Activated B cell treated with CpG ODN at 0.5 μM for 24 hours (primary cell): Measurements from ENCODE around the gene ZCCHC8. TPM values are rescaled to one million over a fixed set of nuclear protein-coding genes. Genes with fewer than 3 reads are reported as not detected.
"Not testable (repeated sequence)": the region's sequence is repeated elsewhere in the genome, so short reads cannot be mapped to it uniquely, and the experiment has no call there.

Experiments
- ATAC-seq: fragments of 200-7000 bp; cut with Tn5 transposase; one replicate; pipeline ENCODE4 v1.10.0; 2021; ENCODE audit warnings: low read depth, mild to moderate bottlenecking, moderate library complexity
- CTCF ChIA-PET: fragments of 350-600 bp; sonication (Branson Sonifier 250); formaldehyde crosslinking; loops from one replicate; lab custom pipeline; 2021; ENCODE audit warnings: antibody characterized with exemption; lab: Charles Lee
- POLR2A ChIA-PET: fragments of 350-600 bp; sonication (Branson Sonifier 250); formaldehyde crosslinking; loops from one replicate; lab custom pipeline; 2021; ENCODE audit warnings: antibody characterized with exemption; lab: Charles Lee
- DNase-seq: peaks from one replicate; pipeline ENCODE4 v3.0.0; 2022
- H3K27ac Mint-ChIP-seq: one replicate; pipeline ENCODE4 v1.8.0; 2020; ENCODE audit warnings: mixed read lengths
- H3K27me3 Mint-ChIP-seq: one replicate; pipeline ENCODE4 v1.8.0; 2021; ENCODE audit warnings: mixed read lengths
- H3K36me3 Mint-ChIP-seq: one replicate; pipeline ENCODE4 v1.8.0; 2021; ENCODE audit warnings: low read depth, mixed read lengths
- H3K4me1 Mint-ChIP-seq: one replicate; pipeline ENCODE4 v1.8.0; 2021; ENCODE audit warnings: mixed read lengths
- H3K4me3 Mint-ChIP-seq: one replicate; pipeline ENCODE4 v1.8.0; 2020; ENCODE audit warnings: mild to moderate bottlenecking, mixed read lengths
- H3K9me3 Mint-ChIP-seq: one replicate; pipeline ENCODE4 v1.8.0; 2020; ENCODE audit warnings: mixed read lengths
- intact Hi-C: fragments of 100-400 bp; cut with micrococcal nuclease; formaldehyde crosslinking; loops from one replicate; pipeline ENCODE4 v1.15.1; 2024
- total RNA-seq: library from RNA; stranded (reverse); gene quantifications from 2 replicates; pipeline ENCODE4 v1.2.3, GENCODE V29; 2022
- TF ChIP-seq, protein P1 (sequence below): fragments of 200-600 bp; IDR thresholded peaks from one replicate; pipeline ENCODE4 v1.8.0; 2022; ENCODE audit warnings: antibody characterized with exemption, mild to moderate bottlenecking

Gene ZCCHC8
- total RNA-seq, 1 donor from 2014 or later, result 48.0 TPM

DNA sequence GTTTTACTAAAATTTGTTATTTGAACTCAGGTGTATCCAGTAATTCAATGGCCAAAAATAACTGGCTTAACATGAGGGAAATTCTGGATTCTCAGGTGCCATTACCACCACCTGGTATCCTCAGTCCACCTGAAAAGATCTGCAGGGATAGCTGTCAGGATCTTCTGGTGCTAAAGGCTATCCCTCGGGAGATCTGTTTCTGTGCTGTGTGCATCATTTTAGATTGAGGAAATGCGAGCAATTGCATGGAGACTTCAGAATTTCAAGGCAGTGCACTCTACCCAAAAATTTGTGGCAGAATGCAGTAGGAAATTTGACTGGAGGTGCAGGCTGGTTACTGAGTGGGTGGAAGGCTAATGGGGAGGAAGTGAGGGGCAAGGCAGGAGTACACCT, 26.4 kb downstream of the ZCCHC8 start:
- Mint-ChIP-seq H3K9me3 (no peaks in the 10 kb centered on the region), H3K27ac (peak overlapping the region; percentile 30), H3K4me3 (no peak overlapping the region), H3K36me3 (peaks cover 62% of the 10 kb centered on the region), H3K4me1 (peaks cover 13% of the 10 kb centered on the region), H3K27me3 (no peaks in the 10 kb centered on the region)
- POLR2A ChIA-PET, result interaction anchor here (1.8 kb wide), 1 partner anchor 75 kb away, joined by 5 read pairs; no protein-coding TSS in a partner anchor
- CTCF ChIA-PET, result interaction anchor here (8.7 kb wide), 1 partner anchor 74 kb away, joined by 272 read pairs; no protein-coding TSS in a partner anchor
- no peak for DNase-seq
- no peak for ATAC-seq
- TF ChIP-seq, protein P1, sequence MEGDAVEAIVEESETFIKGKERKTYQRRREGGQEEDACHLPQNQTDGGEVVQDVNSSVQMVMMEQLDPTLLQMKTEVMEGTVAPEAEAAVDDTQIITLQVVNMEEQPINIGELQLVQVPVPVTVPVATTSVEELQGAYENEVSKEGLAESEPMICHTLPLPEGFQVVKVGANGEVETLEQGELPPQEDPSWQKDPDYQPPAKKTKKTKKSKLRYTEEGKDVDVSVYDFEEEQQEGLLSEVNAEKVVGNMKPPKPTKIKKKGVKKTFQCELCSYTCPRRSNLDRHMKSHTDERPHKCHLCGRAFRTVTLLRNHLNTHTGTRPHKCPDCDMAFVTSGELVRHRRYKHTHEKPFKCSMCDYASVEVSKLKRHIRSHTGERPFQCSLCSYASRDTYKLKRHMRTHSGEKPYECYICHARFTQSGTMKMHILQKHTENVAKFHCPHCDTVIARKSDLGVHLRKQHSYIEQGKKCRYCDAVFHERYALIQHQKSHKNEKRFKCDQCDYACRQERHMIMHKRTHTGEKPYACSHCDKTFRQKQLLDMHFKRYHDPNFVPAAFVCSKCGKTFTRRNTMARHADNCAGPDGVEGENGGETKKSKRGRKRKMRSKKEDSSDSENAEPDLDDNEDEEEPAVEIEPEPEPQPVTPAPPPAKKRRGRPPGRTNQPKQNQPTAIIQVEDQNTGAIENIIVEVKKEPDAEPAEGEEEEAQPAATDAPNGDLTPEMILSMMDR, result no peak
- intact Hi-C loops, result no loop called here

DNA sequence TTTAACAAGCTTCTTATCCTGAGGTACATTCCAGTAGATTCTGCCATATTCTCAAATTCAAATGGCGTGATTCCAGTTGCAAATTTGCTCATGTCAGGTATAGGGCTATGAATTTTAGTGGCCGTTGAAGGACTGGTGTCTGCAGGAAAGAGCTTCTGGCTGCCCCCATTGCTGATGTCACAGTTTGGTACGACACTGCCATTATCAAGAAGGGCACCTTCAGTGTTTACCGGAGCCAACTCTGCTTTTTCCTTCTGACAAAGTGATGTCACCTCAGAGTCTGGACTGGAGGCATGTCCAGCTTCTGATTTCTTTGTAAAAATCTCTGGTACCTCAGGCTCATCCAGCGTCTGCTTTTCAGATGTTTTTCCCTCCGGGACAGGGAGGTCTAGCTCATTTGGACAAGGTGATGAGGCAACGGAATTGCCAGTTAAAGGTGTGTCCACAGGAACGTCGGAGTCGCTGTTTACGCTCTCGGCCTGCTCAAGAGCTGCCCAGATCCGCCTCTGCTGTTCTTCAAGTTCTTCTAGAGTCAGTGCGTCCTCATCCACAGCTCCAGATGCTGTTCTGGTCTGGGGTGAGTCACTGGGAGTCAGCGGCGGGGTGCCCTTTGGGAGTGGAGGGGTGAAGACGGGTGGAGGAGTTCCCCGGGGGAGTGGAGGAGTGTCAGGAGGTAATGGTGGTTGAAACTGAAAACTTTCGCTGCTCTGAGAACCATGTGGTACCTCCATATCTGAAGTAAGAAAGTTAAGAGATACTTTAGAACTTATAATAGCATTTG, 27.0 kb downstream of the ZCCHC8 start:
- intact Hi-C loops, result no loop called here
- no peak overlapping the region for H3K27ac Mint-ChIP-seq
- CTCF ChIA-PET, result interaction anchor here (8.7 kb wide), 1 partner anchor 74 kb away, joined by 272 read pairs; no protein-coding TSS in a partner anchor
- peaks cover 56% of the 10 kb centered on the region for H3K36me3 Mint-ChIP-seq
- TF ChIP-seq, protein P1, result no peak
- H3K27me3 Mint-ChIP-seq, result no peaks in the 10 kb centered on the region
- no peaks in the 10 kb centered on the region for H3K9me3 Mint-ChIP-seq
- ATAC-seq (peak; percentile 31), DNase-seq (no peak)
- no peak overlapping the region for H3K4me3 Mint-ChIP-seq
- POLR2A ChIA-PET, result interaction anchor here (0.6 to 1.8 kb wide), 2 partner anchors 74 to 103 kb away, joined by 5 to 7 read pairs; no protein-coding TSS in a partner anchor
- peaks cover 13% of the 10 kb centered on the region for H3K4me1 Mint-ChIP-seq

DNA sequence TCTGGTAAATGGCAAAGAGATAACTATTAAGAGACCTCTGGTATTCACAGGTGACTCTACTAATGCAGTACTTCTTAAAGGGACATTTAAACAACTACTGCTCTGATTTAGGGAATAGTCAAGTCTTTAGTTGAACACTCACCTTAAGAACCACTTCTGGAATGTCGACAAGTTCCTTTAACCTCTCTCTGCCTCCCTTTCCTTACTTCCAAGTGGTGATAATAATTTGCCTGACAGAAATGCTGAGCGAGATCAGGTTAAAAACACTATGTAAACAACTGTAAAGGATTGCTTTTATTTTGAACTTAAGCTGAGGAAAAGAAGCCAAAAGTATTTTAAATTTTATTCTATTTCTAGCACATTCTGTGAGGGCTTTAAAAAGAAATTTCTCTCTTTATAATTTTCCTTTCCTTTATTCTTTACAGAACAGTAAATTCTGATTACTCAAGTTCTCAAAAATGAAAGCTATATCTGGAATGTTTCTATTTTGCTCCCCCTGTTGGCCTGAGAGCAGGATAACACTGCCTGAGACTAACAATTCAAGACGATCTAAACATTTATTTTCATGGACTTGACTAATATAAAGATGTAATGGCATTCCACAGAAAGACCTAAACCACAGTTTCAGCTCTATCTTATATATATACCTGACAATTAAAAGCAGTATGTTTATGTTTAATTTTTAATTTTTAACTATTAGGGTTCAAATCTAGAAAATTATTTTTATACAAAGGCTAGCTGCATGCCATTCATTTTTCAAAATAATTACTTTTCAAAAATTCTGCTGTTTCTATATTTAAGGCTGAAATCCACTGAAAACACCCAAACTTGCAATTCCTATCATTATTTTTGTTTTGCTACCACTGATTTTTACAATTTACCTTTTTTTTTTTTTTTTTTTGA, 29.2 kb downstream of the ZCCHC8 start:
- intact Hi-C loops, result loop anchor here (1.0 kb wide), 3 partner anchors 48 to 135 kb away; no protein-coding TSS in a partner anchor
- H3K36me3 Mint-ChIP-seq, result peaks cover 36% of the 10 kb centered on the region
- TF ChIP-seq, protein P1, result peak; percentile 59
- CTCF ChIA-PET, result interaction anchor here (0.8 to 8.7 kb wide), 21 partner anchors 8 to 175 kb away, joined by 3 to 272 read pairs (median 3); partner anchors contain the start of gene CLIP1
- no peak overlapping the region for H3K4me3 Mint-ChIP-seq
- ATAC-seq (peak; percentile 70), DNase-seq (no peak)
- POLR2A ChIA-PET, result interaction anchor here (0.6 to 2.5 kb wide), 6 partner anchors 29 to 72 kb away, joined by 3 to 29 read pairs (median 4); partner anchors contain the start of genes CLIP1 and ZCCHC8
- no peaks in the 10 kb centered on the region for H3K9me3 Mint-ChIP-seq
- H3K4me1 Mint-ChIP-seq, result peaks cover 13% of the 10 kb centered on the region
- no peaks in the 10 kb centered on the region for H3K27me3 Mint-ChIP-seq
- H3K27ac Mint-ChIP-seq, result no peak overlapping the region

DNA sequence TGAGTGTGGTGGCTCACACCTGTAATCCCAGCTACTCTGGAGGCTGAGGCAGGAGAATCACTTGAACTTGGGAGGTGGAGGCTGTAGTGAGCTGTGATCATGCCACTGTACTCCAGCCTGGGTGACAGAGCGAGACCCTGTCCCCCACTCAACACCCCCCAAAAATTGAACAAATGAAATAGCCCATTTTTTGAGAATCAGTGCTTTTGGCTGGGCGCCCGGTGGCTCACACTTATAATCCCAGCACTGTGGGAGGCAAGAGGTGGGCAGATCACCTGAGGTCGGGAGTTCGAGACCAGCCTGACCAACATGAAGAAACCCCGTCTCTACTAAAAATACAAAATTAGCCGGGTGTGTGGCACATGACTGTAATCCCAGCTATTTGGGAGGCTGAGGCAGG, 30.2 kb downstream of the ZCCHC8 start:
- Mint-ChIP-seq H3K36me3 (peaks cover 26% of the 10 kb centered on the region), H3K4me1 (peaks cover 13% of the 10 kb centered on the region)
- H3K4me3 Mint-ChIP-seq, H3K27ac Mint-ChIP-seq, ATAC-seq, H3K27me3 Mint-ChIP-seq, DNase-seq, intact Hi-C loops, H3K9me3 Mint-ChIP-seq: not testable (repeated sequence)
- ChIA-PET CTCF (interaction anchor here (0.8 to 8.7 kb wide), 7 partner anchors 16 to 135 kb away, joined by 3 to 272 read pairs (median 3); no protein-coding TSS in a partner anchor), POLR2A (interaction anchor here (0.6 to 2.5 kb wide), 2 partner anchors 41 to 71 kb away, joined by 3 to 29 read pairs; no protein-coding TSS in a partner anchor)

DNA sequence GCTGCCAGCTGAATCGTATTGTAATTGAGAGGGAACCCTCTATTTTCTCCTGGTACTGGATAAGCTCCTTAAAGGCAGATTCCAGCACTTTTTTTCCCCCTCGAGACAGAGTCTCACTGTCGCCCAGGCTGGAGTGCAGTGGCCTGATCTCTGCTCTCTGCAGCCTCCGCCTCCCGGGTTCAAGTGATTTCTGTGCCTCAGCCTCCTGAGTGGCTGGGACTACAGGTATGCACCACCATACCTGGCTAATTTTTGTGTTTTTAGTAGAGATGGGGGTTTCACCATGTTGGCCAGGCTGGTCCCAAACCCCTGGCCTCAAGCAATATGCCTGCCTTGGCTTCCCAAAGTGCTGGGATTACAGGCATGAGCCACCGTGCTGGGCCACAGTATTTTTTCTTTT, 30.9 kb downstream of the ZCCHC8 start:
- POLR2A ChIA-PET, result interaction anchor here (2.5 kb wide), 1 partner anchor 70 kb away, joined by 29 read pairs; no protein-coding TSS in a partner anchor
- DNase-seq, ATAC-seq, H3K9me3 Mint-ChIP-seq, H3K4me3 Mint-ChIP-seq, H3K27me3 Mint-ChIP-seq, H3K27ac Mint-ChIP-seq, intact Hi-C loops: not testable (repeated sequence)
- H3K4me1 Mint-ChIP-seq, result peaks cover 13% of the 10 kb centered on the region
- CTCF ChIA-PET, result interaction anchor here (0.7 to 8.7 kb wide), 2 partner anchors 70 to 104 kb away, joined by 3 to 272 read pairs; no protein-coding TSS in a partner anchor
- peaks cover 19% of the 10 kb centered on the region for H3K36me3 Mint-ChIP-seq
